ENCODE measurements around the gene ANGPTL2.

- TF ChIP-seq POLR2A (IDR thresholded peaks at IDR 0.05) (no peak), CTCF (IDR thresholded peaks at IDR 0.05) (no peak)
Observed at GRCh38 chr9:127132375-127132774, 9.9 kb upstream of the ANGPTL2 start.
